Testis (tissue), 3 donors: ENCODE measurements around the gene ST8SIA5. TPM values are rescaled to one million over a fixed set of nuclear protein-coding genes. Genes with fewer than 3 reads are reported as not detected.

Experiments
- DNase-seq: peaks from one replicate; pipeline ENCODE4 v3.0.0-alpha.2; 2019
- H3K27ac ChIP-seq, 2 donors: fragments of 200-600 bp; sonication (generic); one replicate each; pipeline ENCODE4 v1.5.1; 2019
- H3K27me3 ChIP-seq: fragments of 200-600 bp; sonication (generic); one replicate; pipeline ENCODE4 v1.5.1; 2019
- H3K36me3 ChIP-seq: fragments of 200-600 bp; sonication (generic); one replicate; pipeline ENCODE4 v1.5.1; 2017; ENCODE audit warnings: low read depth; ENCODE audit errors: missing control alignments
- H3K4me1 ChIP-seq: fragments of 200-600 bp; sonication (generic); one replicate; pipeline ENCODE4 v1.5.1; 2019
- H3K4me3 ChIP-seq, 2 donors: fragments of 200-600 bp; sonication (generic); one replicate each; pipeline ENCODE4 v1.5.1; 2017 to 2019
- H3K9me3 ChIP-seq: fragments of 200-600 bp; sonication (generic); one replicate; pipeline ENCODE4 v1.5.1; 2017
- CTCF ChIP-seq, 3 experiments: fragments of 450-650 bp in 2 of 3; fragments of 200-600 bp in 1 of 3; sonication (generic) in 1 of 3; IDR thresholded peaks; one replicate each; pipeline ENCODE4 v1.5.1; 2016 to 2019; ENCODE audit warnings: antibody characterized with exemption in 3 of 3, mild to moderate bottlenecking in 2 of 3, moderate library complexity in 1 of 3
- POLR2A ChIP-seq: fragments of 450-650 bp; IDR thresholded peaks from one replicate; pipeline ENCODE4 v1.6.1; 2017; ENCODE audit warnings: antibody characterized with exemption, mild to moderate bottlenecking, moderate library complexity
- WGBS, 2 donors: methylation state at CpG; one replicate each; pipeline ENCODE4 v1.1.5; 2018; 5-methylcytosine and 5-hydroxymethylcytosine counted together
- intact Hi-C: fragments of 100-400 bp; cut with DNase I; formaldehyde crosslinking; loops from one replicate; pipeline ENCODE4 v1.15.1; 2023; ENCODE audit warnings: low total_unique reads
- polyA plus RNA-seq: library from polyadenylated mRNA; stranded (reverse); fragments of 350-450 nt; fragmentation: Illumina TruSeq; extraction: RNeasy Lipid Tissue Mini Kit (QIAGEN cat#74804); gene quantifications from one replicate; pipeline ENCODE4 v1.2.3, GENCODE V29; 2014; ENCODE audit warnings: low read depth, low replicate concordance; ENCODE audit not compliant: insufficient read depth
- total RNA-seq, 2 donors: library from RNA; depleted of rRNA; stranded (reverse); fragments of >200 nt; gene quantifications; one replicate each; pipeline ENCODE4 v1.2.3, GENCODE V29; 2016

ST8SIA5 gene
- total and polyA plus RNA-seq, 3 donors from 2014 or later: 1.3 to 2.1 (median 1.6) TPM

DNA sequence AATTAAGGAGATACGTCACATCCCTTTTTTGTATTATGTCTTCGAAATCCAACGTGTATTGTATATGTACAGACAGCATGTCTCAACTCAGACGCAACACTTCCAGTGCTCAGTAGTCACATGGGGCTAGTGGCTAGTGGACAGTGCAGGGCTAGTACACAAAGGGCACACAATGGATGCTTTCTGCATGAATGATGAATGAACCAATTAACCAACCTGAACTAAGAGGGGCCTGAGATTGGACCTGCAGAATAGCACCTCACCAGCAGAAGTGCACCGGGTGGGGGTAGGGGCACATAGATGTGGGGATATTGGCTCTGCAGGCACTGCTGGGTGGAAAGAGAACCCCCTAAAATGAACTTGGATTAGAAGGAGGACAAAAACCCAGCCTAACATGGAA, 20.7 kb downstream of the ST8SIA5 start:
- intact Hi-C loops: no loop called here
- no peaks in the 10 kb centered on the region for H3K27me3 ChIP-seq
- no peaks in the 10 kb centered on the region for H3K9me3 ChIP-seq
- no peak overlapping the region for H3K4me3 ChIP-seq
- TF ChIP-seq CTCF (IDR thresholded peaks at IDR 0.05): no peak
- TF ChIP-seq POLR2A: no peak
- WGBS, 2 donors: 73 to 77% methylated on average over 5 of the region's 5 CpGs
- no peaks in the 10 kb centered on the region for H3K4me1 ChIP-seq
- no peak overlapping the region for H3K27ac ChIP-seq
- no peak for DNase-seq
- H3K36me3 ChIP-seq: no peaks in the 10 kb centered on the region

DNA sequence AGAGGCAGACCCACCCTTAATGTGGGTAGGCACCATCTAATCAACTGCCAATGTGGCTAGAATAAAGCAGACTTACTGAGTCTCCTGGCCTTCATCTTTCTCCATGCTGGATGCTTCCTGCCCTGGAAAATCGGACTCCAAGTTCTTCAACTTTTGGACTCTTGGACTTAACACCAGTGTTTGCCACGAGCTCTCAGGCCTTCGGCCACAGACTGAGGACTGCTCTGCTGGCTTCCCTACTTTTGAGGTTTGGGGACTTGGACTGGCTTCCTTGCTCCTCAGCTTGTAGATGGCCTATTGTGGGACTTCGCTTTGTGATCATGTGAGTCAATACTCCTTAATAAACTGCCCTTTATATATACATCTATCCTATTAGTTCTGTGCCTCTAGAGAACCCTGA, 21.9 kb downstream of the ST8SIA5 start:
- H3K27ac ChIP-seq: no peak overlapping the region
- TF ChIP-seq POLR2A (no peak), CTCF (IDR thresholded peaks at IDR 0.05) (no peak)
- H3K4me3 ChIP-seq: no peak overlapping the region
- no peak for DNase-seq
- H3K36me3 ChIP-seq: no peaks in the 10 kb centered on the region
- no peaks in the 10 kb centered on the region for H3K9me3 ChIP-seq
- no peaks in the 10 kb centered on the region for H3K27me3 ChIP-seq
- no peaks in the 10 kb centered on the region for H3K4me1 ChIP-seq
- 92 to 99% methylated on average over 4 of the region's 4 CpGs for WGBS, 2 donors
- intact Hi-C loops: no loop called here

GRCh38 chr18:46733872-46734271, 23.0 kb downstream of the ST8SIA5 start:
- H3K27ac ChIP-seq: no peak overlapping the region
- no peaks in the 10 kb centered on the region for H3K4me1 ChIP-seq
- H3K36me3 ChIP-seq: no peaks in the 10 kb centered on the region
- intact Hi-C loops: no loop called here
- no peaks in the 10 kb centered on the region for H3K27me3 ChIP-seq
- 93 to 95% methylated on average over 8 to 11 of the region's 11 CpGs for WGBS, 2 donors
- H3K4me3 ChIP-seq: no peak overlapping the region
- H3K9me3 ChIP-seq: no peaks in the 10 kb centered on the region
- TF ChIP-seq CTCF (IDR thresholded peaks at IDR 0.05) (no peak), POLR2A (no peak)
- no peak for DNase-seq

DNA sequence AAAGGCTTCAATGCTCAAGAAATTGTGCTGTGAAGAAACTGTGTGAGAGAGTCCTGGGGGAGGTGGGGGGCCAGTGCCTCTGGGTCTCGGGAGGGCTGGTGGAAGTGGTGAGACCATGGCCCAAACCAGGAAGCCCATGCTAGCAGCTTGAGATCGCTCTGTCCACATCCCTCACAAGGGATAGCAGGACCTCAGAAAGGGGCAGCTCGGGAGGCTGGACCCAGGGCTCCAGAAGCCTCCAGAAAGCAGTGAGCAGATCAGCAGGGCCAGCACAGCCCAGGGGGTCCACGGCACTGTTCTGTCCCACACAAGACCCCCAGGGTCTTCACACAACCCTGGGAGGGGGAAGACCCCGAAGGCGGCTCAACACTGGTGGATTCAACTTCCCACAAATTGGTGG, 24.1 kb downstream of the ST8SIA5 start:
- 81 to 86% methylated on average over 6 of the region's 6 CpGs for WGBS, 2 donors
- Histone ChIP-seq H3K27ac (no peak overlapping the region), H3K9me3 (no peaks in the 10 kb centered on the region), H3K27me3 (no peaks in the 10 kb centered on the region), H3K4me1 (no peaks in the 10 kb centered on the region), H3K36me3 (no peaks in the 10 kb centered on the region), H3K4me3 (no peak overlapping the region)
- TF ChIP-seq CTCF (IDR thresholded peaks at IDR 0.05): no peak
- no peak for TF ChIP-seq POLR2A
- intact Hi-C loops: no loop called here
- no peak for DNase-seq

GRCh38 chr18:46732201-46732600, 24.7 kb downstream of the ST8SIA5 start:
- Histone ChIP-seq H3K4me1 (no peaks in the 10 kb centered on the region), H3K9me3 (no peaks in the 10 kb centered on the region), H3K27ac (no peak overlapping the region), H3K27me3 (no peaks in the 10 kb centered on the region), H3K36me3 (no peaks in the 10 kb centered on the region), H3K4me3 (no peak overlapping the region)
- TF ChIP-seq CTCF (IDR thresholded peaks at IDR 0.05): no peak
- TF ChIP-seq POLR2A: no peak
- DNase-seq: no peak
- intact Hi-C loops: no loop called here
- WGBS, 2 donors: 84 to 100% methylated on average over 2 of the region's 2 CpGs
